Urinary bladder (tissue), 4 donors: ENCODE results near the gene CAPN2. TPM values are rescaled to one million over a fixed set of nuclear protein-coding genes. Genes with fewer than 3 reads are reported as not detected.
A peak's percentile ranks its signal among the peaks of the same experiment; 100 is the strongest.

ENCODE experiments used
- DNase-seq: peaks from one replicate; pipeline ENCODE4 v3.0.0-alpha.2; 2015; ENCODE audit errors: extremely low spot score
- H3K27ac ChIP-seq: one replicate; pipeline ENCODE4 v1.5.1; 2013; ENCODE audit warnings: low read depth, mild to moderate bottlenecking, moderate library complexity
- H3K36me3 ChIP-seq: one replicate; pipeline ENCODE4 v1.6.1; 2013; ENCODE audit warnings: mild to moderate bottlenecking, moderate library complexity; ENCODE audit not compliant: insufficient read depth
- H3K4me1 ChIP-seq: one replicate; pipeline ENCODE4 v1.6.1; 2013; ENCODE audit warnings: mild to moderate bottlenecking, moderate library complexity; ENCODE audit not compliant: insufficient read depth
- H3K4me3 ChIP-seq: one replicate; pipeline ENCODE4 v1.5.1; 2013; ENCODE audit warnings: low read depth, low read length
- WGBS: extraction: QIAGEN DNeasy Blood & Tissue Kit; methylation state at CpG from one replicate; pipeline ENCODE4 v1.1.7; 2013; 5-methylcytosine and 5-hydroxymethylcytosine counted together
- polyA plus RNA-seq: library from polyadenylated mRNA; stranded (reverse); fragments of 200-250 nt; gene quantifications from one replicate; pipeline ENCODE4 v1.2.3, GENCODE V29; 2013
- total RNA-seq: library from RNA; depleted of rRNA; stranded (reverse); fragments of >200 nt; gene quantifications from one replicate; pipeline ENCODE4 v1.2.3, GENCODE V29; 2014
- donor health status: healthy with polysubstance abuse.
- donor health status: healthy.

CAPN2 gene
- total and polyA plus RNA-seq, 2 donors, result 91.4 to 117 TPM

GRCh38 chr1:223758734-223759133 is 46.4 kb downstream of the CAPN2 start:
- H3K27ac ChIP-seq, result no peak overlapping the region
- 95% methylated on average over 9 of the region's 9 CpGs for WGBS
- no peaks in the 10 kb centered on the region for H3K4me1 ChIP-seq
- peaks cover 4% of the 10 kb centered on the region for H3K36me3 ChIP-seq
- no peak for DNase-seq
- H3K4me3 ChIP-seq, result no peak overlapping the region

- Histone ChIP-seq H3K4me3 (no peak overlapping the region), H3K36me3 (peaks cover 4% of the 10 kb centered on the region), H3K4me1 (no peaks in the 10 kb centered on the region), H3K27ac (no peak overlapping the region)
- WGBS, result 83% methylated on average over 13 of the region's 13 CpGs
- no peak for DNase-seq
Measured at GRCh38 chr1:223759273-223759672, 46.9 kb downstream of the CAPN2 start.

GRCh38 chr1:223760833-223761232 is 48.5 kb downstream of the CAPN2 start:
- Histone ChIP-seq H3K4me3 (no peak overlapping the region), H3K27ac (no peak overlapping the region), H3K36me3 (peaks cover 2% of the 10 kb centered on the region), H3K4me1 (no peaks in the 10 kb centered on the region)
- WGBS, result 81% methylated on average over 6 of the region's 6 CpGs
- no peak for DNase-seq

- WGBS, result 87% methylated on average over 7 of the region's 7 CpGs
- no peak for DNase-seq
- Histone ChIP-seq H3K4me1 (no peaks in the 10 kb centered on the region), H3K36me3 (no peaks in the 10 kb centered on the region), H3K27ac (no peak overlapping the region), H3K4me3 (no peak overlapping the region)
Measured at GRCh38 chr1:223761411-223761810, 49.1 kb downstream of the CAPN2 start.

GRCh38 chr1:223763251-223763650 is 50.9 kb downstream of the CAPN2 start:
- no peak overlapping the region for H3K27ac ChIP-seq
- DNase-seq, result no peak
- no peaks in the 10 kb centered on the region for H3K4me1 ChIP-seq
- no peak overlapping the region for H3K4me3 ChIP-seq
- 93% methylated on average over 5 of the region's 5 CpGs for WGBS
- H3K36me3 ChIP-seq, result no peaks in the 10 kb centered on the region

GRCh38 chr1:223763881-223764280 is 51.5 kb downstream of the CAPN2 start:
- Histone ChIP-seq H3K4me3 (no peak overlapping the region), H3K4me1 (no peaks in the 10 kb centered on the region), H3K36me3 (no peaks in the 10 kb centered on the region), H3K27ac (no peak overlapping the region)
- no peak for DNase-seq
- WGBS, result 97% methylated on average over 5 of the region's 5 CpGs

GRCh38 chr1:223765036-223765718 is 52.8 kb downstream of the CAPN2 start:
- Histone ChIP-seq H3K4me3 (no peak overlapping the region), H3K27ac (no peak overlapping the region)

GRCh38 chr1:223765719-223766340 is 53.5 kb downstream of the CAPN2 start:
- DNase-seq, result no peak
- no peak overlapping the region for H3K27ac ChIP-seq
- no peak overlapping the region for H3K4me3 ChIP-seq
- no peaks in the 10 kb centered on the region for H3K4me1 ChIP-seq
- WGBS, result 80% methylated on average over 7 of the region's 7 CpGs
- no peaks in the 10 kb centered on the region for H3K36me3 ChIP-seq

More at GRCh38 chr1:223765036-223765718, 52.8 kb downstream of the CAPN2 start:
- Histone ChIP-seq H3K36me3 (no peaks in the 10 kb centered on the region), H3K4me1 (no peaks in the 10 kb centered on the region)
- DNase-seq, result no peak
- WGBS, result 69% methylated on average over 9 of the region's 9 CpGs

GRCh38 chr1:223770621-223771315 is 58.4 kb downstream of the CAPN2 start:
- no peaks in the 10 kb centered on the region for H3K36me3 ChIP-seq
- WGBS, result 94% methylated on average over 9 of the region's 9 CpGs
- H3K27ac ChIP-seq, result no peak overlapping the region
- DNase-seq, result no peak
- H3K4me3 ChIP-seq, result no peak overlapping the region
- no peaks in the 10 kb centered on the region for H3K4me1 ChIP-seq

GRCh38 chr1:223771469-223771813 is 59.1 kb downstream of the CAPN2 start:
- Histone ChIP-seq H3K4me3 (no peak overlapping the region), H3K27ac (peak overlapping the region; percentile 32), H3K36me3 (no peaks in the 10 kb centered on the region), H3K4me1 (no peaks in the 10 kb centered on the region)
- WGBS, result 35% methylated on average over 2 of the region's 2 CpGs
- DNase-seq, result no peak

- Histone ChIP-seq H3K36me3 (no peaks in the 10 kb centered on the region), H3K27ac (peak overlapping the region; percentile 33), H3K4me1 (no peaks in the 10 kb centered on the region), H3K4me3 (no peak overlapping the region)
- no peak for DNase-seq
- WGBS, result 25% methylated on average over 16 of the region's 16 CpGs
Measured at GRCh38 chr1:223771814-223772770, 59.8 kb downstream of the CAPN2 start.

- no peaks in the 10 kb centered on the region for H3K36me3 ChIP-seq
- no peak for DNase-seq
- 91% methylated on average over 5 of the region's 5 CpGs for WGBS
- H3K27ac ChIP-seq, result no peak overlapping the region
- no peak overlapping the region for H3K4me3 ChIP-seq
- H3K4me1 ChIP-seq, result no peaks in the 10 kb centered on the region
Measured at GRCh38 chr1:223772771-223773160, 60.4 kb downstream of the CAPN2 start.

- H3K27ac ChIP-seq, result no peak overlapping the region
- H3K4me1 ChIP-seq, result no peaks in the 10 kb centered on the region
- peaks cover 1% of the 10 kb centered on the region for H3K36me3 ChIP-seq
- 90% methylated on average over 6 of the region's 6 CpGs for WGBS
- H3K4me3 ChIP-seq, result no peak overlapping the region
- DNase-seq, result no peak
Measured at GRCh38 chr1:223774134-223774814, 61.9 kb downstream of the CAPN2 start.
